Activated gamma-delta T cell treated with Interleukin-2 at 50 U/mL for 16 hours (primary cell): ENCODE measurements around the gene BTN1A1.
"Not testable (repeated sequence)": the region's sequence is repeated elsewhere in the genome, so short reads cannot be mapped to it uniquely, and the experiment has no call there.

Source experiments
- DNase-seq: peaks from one replicate; pipeline ENCODE4 v3.0.0-alpha.2; 2020

The BTN1A1 gene

DNA sequence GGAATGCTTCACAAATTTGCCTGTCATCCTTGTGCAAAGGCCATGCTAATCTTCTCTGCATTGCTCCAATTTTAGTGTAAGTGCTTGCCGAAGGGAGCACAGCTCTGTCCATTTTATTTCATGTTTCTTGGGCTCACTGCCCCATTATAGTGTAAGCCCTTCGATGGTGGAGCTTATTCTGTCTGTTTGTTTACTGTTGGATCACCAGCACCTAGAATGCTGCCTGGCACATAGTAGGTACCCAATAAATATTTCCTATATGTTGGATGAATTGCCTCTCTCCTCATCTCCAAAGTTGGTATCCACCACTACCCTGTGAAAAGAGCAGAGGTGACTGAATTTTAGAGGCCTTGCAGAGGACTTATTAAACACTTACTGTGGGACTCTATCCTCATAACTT, 19.3 kb downstream of the BTN1A1 start:
- DNase-seq = no peak

DNA sequence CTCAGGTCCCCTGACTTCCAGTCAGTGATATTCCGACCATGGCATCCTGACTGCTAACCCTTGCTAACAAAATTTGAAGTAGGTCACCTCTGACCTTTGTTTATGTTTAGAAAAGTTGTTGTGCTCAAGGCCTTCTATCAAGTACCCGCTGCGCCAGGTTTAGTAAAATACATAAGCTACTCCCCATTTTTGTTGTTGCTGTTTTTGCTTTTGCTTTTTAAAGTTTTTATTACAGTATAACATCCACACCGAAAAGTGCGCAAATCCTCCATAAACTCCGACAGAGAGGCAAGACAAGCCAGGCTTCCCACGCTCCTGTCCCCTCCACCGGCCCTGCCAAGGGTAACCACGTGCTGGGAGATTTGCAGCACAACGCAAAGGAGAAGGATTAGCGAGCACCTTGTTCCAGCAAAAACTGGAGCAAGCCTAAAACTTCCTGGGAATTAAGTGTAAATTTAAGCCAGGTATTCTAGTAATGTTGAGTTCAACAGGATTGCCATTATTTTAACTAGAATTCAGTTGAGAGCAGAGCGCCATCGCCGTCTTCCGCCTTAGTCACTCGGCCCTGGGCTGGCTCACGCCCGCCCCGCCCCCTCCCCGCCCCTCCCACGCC, 20.2 kb downstream of the BTN1A1 start:
- no peak for DNase-seq

DNA sequence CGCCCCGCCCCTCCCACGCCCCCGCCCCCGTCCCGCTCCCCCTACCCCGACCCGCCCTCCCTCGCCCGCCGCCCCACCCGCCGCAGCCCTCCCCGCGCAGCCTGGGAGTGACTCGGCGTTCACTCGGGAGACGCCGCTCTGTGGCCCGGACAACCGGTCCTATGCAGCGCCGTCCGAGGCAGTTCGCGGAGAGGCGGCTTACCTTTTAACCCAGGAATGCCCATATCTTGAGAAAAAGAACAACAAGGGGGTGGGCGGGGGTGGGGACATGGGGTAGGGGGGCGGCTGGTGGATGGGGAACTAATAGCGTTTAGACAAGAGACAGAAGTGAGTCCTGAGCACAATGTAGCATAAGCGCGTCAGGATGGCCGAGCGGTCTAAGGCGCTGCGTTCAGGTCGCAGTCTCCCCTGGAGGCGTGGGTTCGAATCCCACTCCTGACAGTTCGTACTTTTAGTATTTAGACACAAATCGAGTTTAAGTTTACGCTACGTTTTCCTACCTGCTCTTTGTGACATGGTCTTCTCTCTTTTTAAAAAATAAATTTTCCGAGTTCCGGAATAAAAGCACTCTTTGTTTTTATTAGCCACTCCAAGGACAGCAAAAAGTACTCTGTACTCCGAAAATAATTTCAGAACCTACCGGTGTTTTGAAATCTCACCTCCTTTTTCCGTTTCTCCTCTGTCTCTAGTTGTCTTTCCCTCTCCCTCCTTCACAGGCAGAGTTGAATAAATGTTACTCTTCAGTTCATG, 20.9 kb downstream of the BTN1A1 start:
- peak; percentile 84 for DNase-seq

DNA sequence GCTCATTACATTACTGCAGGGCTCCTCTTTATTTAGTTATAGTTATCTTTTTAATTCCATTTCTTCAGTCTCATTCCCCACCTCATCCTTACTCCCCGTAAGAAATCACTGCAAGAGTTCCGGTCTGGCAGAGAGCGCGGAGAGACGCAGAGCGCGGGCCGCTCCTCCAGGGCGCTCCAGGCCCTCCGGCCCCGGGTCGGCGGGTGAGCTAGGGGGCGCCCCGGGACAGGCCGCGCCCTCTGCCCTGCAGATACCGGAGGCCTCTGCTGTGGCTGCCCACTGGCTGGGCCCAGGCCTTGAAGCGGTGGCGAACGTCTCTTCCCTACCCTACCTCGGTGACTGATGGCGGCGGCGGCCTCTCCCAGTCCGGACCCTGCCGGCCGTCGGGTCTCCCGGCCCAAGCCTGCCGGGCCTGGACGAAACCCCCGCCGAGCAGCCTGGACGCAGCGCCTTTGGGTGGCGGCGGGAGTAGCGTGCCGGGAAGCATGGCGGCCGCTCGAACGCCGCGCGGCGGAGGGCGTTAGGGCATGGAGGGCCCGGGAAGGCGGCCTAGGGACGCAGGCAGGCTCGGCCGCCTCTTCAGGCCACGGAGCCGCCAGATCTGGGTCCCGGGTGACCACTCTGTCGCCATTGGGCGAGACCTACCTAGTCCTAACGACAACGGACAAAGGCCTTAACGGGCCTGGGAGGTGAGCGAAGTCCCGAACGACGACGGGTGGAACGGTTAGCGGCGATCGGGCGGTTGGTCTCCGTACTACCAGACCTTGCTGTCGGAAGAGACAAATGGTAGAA, 21.7 kb downstream of the BTN1A1 start:
- DNase-seq = peak; percentile 72

DNA sequence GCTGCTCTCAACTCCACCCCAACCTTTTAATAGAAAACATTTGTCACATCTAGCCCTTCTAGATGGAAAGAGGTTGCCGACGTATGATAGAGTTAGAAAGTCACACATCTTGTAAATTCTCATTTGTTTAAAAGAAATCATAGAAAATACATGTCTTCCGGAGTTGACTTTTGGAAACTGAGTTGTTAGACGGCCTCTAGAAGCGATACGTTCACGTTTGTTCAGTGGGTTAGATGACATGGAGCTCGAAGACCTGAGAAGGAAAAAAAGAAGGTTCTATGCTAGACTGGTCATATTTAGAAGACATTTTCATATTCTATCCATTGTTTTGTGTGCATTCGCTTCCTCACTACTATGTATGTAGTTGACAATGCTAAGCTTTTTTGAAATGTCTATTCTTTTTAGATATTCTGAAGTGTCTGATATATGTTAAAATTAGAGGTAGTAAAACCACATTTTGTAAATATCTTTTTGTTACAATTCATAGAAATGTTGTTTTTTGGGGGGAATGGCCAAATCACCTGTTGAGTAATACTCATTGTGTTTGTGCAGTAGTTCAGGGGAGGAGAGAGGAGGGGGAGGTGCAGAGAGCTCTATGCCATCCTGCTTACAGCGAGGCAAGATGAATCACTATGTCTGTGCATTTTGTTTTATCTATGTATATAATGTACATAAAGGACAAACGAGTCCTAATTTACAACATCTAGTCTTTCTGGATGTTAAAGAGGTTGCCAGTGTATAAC, 22.6 kb downstream of the BTN1A1 start:
- DNase-seq = peak; percentile 40

DNA sequence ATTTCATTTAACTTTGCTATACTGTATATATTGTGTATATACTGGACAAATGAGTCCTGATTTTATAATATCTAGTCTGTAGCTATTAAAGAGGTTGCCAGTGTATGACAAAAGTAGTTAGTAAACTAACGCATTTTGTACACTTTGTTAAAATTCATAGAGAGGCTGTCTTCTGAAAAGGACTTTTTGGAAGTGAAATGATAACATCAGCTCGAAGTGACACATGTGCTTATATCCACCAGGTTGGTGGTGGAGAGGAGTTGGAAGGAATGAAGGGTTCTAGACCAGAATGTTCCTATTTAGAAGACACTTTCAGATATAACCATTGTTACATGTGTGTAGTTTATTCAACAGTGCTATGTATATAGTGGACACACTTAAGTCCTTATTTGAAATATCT, 24.2 kb downstream of the BTN1A1 start:
- DNase-seq = not testable (repeated sequence)

DNA sequence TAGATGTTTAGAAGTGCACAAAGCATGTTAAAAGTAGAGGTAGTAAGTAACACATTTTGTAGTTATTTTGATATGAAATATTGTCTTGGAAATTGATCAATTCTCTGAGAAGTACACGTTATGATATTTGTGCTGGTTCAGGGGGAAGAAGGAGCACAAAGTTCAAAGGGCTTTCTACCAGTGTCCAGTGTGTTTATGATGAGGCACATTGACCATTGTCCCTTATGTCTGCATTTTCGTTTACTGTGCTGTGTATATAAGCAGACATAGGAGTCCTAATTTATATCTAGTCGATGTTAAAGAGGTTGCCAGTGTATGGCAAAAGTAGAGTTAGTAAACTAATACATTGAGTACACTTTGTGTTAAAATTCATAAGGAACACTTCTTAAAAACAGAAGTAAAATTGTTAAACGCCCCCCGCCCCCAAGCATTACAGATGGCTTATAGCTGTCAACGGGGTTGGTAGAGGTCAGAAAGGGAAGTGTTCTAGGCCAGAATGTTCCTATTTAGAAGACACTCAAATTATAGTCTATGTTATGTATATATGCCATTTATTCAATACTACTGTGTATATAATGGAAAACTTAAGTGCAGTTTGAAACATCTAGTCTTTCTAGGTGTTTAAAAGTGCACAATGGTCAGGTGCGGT, 24.7 kb downstream of the BTN1A1 start:
- no peak for DNase-seq

DNA sequence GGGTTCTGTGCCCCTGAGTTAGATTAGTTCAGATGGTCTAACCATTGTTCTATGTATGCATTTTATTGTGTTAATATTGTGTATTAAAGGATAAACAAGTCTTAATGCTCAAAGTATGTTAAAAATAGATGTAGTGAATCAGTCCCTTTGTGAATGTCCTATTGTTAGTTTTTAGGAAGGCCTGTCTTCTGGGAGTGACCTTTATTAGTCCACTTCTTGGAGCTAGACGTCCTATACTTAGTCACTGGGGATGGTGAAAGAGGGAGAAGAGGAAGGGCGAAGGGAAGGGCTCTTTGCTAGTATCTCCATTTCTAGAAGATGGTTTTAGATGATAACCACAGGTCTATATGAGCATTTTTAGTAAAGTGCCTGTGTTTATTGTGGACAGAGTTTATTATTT, 25.7 kb downstream of the BTN1A1 start:
- no peak for DNase-seq

DNA sequence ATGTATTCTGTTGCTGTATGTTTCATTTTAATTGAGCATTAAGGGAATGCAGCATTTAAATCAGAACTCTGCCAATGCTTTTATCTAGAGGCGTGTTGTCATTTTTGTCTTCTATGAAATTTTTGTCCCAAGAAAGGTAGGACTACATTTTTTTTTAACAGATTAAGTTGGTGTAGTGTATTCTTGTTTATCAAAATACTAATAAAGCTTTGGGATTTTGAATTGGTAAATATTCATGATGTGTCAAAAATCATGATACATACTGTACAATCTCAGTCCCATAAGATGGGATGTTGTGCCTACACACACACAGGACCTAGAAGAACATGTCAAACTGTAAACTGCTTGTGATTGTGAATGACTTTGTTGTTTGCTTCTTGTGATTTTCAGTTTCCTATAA, 26.8 kb downstream of the BTN1A1 start:
- no peak for DNase-seq

DNA sequence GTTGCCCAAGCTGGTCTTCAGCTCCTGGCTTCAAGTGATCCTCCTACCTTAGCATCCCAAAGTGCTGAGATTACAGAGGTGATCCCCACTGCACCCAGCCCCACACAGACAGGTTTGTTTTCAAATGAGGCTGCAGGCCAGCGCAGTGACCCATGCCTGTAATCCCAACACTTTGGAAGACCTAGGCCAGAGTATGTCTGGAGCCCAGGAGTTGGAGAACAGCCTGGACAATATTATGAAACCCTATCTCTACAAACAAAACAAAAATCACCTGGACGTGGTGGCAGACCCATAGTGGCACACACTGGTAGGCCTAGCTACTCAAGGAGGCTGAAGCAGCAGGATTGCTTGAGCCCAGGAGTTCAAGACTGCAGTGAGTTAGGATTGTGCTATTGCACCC, 30.1 kb downstream of the BTN1A1 start:
- no peak for DNase-seq

DNA sequence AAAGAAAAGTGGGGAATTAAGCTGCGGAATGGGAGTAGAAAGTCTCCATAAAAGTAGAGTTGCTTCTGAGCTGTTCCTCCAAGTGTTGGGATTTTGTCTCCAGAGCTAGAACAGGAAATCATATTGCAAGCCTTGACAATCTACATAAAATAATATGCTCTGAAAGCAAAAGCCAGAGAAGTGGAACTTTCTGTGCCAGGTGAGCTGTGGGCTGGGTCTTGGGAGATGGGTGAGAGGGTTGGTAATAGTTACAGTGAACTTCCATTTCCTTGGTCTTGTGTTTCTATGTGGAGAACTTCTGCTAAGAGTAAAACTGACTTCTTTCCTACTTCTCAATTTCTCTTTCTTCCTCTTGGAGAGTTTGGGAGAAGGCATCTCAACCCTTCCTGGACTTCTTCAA, 31.8 kb downstream of the BTN1A1 start:
- DNase-seq = no peak

DNA sequence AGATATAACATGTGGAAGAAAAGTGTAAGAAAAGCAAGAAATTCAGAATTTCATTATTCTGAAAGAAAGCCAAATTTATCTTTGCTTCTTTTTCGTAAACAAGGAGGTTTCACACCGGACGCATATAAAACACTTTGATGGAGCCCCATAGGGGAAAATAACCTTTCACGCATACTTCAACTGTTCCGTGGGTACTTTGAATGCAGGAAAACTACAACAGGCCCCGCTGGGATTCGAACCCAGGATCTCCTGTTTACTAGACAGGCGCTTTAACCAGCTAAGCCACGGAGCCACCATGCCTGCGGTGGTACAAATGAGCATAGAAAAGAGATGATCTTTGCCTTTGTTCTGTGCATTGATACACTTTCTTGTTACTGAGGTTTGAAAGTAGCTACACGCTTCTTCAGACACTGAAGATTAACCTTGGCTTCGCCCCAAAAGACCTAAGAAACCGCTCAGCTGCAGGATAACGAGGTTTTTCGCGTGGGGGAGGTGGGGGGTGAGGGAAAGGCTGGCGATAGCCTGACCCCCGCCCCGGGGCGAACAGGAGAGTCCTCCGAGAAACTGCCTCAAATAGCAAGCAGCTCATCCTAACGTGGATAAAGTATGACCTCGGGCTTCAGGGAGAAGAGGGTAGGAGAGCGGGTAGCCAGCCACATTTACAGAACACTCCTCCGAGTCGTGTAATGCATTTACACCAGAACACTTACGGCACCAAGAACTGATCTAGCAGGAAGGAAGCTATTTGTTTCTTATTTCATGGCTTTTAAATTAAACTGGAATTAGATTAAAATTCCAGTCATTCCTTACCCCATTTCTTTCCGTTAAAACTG, 32.8 kb downstream of the BTN1A1 start:
- DNase-seq = peak; percentile 90

DNA sequence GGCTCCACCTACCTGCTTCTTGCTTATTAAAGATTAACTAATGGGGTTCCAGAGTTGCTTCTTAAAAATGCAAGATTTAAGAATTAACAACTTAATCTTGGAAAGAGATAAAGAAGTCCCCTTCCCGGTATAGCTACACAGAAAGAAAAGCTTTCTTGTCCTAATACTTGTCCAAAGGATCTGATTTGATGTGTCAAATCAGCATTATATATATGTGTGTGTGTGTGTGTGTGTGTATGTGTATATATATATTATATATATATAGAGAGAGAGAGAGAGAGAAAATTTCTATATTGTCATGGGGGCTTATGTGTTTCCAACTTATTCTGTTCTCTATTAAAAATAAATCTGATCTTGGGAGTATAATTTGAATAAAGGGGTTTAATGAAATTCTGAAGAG, 33.4 kb downstream of the BTN1A1 start:
- no peak for DNase-seq

DNA sequence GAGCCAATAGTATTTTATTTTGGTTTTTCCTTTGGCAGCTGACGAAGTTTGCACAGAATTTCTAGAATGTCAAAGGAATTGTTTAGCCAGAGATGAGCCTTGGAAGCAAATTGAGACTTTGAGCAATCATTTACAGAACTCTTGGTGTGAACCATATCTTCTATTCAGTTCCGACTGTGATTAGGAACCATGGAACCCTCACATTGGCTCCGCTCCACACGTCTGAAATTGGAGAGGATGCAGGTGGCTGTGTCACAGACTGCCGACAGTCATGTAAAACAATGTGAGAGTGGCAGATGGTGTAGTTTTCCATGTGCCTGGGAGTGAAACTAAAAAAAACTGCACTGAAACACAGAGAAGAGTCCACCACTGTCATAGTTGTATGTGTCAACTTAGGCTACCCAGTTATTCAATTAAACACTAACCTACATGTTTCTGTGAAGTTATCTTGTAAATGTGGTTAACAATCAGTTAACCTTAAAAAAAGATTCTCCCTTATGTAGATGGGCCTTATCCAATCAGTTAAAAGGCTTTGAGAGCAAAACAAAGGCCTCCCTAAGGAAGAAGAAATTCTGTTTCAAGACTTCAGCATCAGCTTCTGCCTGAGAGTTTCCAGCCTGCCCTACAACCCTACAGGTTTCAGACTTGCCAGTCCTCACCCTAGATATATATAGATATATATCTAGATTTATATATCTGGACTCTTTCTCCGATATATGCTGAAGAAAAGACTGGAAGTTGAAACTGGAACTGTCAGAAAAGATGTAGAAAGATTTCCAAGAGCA, 34.8 kb downstream of the BTN1A1 start:
- DNase-seq = no peak

DNA sequence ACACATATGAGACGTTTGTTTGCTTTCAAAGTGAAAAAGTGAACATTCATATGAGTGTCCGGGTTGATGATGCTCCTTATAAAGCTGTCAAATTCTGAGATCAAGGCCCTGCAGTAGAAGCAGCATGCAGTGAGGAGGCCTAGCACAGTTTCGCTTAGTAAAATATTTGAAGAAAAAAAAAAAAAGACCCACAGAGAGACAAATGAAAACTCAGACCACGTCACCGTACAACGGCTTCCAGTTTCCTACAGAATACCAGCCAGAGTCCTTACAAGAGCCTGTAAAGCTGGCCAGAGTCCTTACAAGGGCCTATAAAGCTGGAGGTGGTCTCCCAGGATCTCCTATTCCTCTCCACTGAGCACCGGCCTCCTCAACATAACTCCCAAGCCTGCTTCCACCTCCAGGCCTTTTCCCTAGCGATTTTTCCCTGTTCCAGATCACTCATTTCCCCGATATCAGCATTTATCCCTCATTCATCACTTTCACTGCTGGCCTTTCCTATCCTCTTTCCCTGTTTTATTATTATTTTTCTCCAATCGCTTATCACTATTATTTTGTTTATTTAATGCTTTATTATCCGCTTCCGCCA, 36.6 kb downstream of the BTN1A1 start:
- peak; percentile 9 for DNase-seq

DNA sequence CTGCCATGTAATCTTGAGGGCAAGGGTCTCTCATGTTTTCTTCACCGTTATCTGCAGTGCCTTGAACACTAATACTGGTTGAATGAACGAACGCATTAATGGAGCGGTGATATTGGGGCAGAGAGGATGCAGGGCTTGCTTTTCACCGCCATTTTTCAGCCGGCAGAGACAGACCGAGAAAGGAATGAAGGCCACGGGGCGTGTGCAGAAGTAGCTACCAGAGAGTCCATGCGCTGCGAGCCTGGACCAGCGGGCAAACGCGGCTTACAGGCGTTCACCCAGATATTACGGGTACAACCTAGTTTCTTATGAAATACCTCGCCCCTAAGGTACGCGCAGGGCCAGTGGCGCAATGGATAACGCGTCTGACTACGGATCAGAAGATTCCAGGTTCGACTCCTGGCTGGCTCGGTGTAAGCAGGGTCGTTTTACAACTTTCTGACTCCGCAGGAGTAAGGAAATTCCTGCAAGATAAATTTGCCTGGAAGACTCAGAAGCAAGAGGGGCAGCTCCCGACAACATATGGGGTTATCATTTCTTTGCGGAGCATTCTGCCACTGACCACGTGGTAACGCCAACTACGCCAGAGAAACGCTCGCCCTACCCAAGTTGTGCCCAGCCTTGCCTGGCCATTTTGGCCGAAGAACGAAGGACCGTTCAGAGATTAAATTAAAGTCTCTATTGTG, 37.2 kb downstream of the BTN1A1 start:
- peak; percentile 86 for DNase-seq

DNA sequence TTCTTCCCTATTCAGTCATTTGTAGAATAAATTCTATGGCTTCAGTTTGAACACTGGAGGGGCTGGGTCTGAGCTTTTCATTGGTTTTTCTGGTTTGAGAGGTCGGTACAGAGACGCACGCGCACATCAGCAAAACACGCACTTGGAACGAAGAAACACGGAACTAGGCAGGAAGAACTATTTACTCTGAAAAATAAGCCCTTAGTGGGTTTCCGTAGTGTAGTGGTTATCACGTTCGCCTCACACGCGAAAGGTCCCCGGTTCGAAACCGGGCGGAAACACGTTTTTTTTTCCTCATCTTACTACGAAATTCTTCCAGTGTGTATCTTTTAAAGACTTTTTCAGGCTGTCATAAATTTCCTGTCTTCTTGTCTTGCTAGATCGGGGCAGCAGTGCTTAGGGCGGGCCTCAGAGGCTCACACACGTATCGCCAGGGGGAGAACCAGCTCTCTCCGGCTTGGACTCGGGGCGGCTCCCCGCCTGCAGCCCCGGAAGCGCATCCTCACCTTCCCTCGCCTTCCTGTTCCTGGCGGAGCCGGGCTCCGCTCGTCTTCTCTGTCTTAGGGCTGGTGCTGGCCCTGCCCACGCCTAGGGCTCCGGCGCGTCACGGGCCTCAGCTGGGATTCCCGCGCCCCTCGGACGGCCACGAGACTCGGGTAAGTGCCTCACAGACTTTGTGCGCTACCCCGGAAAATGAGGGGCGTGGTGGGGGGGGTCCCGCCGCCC, 37.9 kb downstream of the BTN1A1 start, which contains the start of gene HMGN4:
HMGN4 (plus strand) TSS at position 521 of the 726 bp plus-strand sequence. CDS start 6,841 bp downstream, outside the sequence.
- peak; percentile 77 for DNase-seq

DNA sequence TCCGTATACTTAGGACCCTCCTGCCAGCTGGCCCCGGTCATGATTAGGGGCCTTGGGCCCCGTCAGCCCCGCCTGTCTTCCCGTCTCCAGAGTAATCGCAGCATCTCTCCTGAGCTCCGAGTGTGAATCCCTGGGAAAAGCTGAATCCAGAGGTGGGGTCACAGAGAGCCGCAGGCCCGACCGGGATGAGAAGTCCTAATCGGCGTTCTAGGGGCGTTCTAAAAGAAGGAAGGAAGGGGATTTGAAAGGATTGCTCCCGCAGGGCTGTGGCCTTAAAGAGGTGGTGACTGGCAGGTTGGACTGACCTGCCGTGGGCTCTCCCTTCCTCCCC, 38.4 kb downstream of the BTN1A1 start:
- no peak for DNase-seq

DNA sequence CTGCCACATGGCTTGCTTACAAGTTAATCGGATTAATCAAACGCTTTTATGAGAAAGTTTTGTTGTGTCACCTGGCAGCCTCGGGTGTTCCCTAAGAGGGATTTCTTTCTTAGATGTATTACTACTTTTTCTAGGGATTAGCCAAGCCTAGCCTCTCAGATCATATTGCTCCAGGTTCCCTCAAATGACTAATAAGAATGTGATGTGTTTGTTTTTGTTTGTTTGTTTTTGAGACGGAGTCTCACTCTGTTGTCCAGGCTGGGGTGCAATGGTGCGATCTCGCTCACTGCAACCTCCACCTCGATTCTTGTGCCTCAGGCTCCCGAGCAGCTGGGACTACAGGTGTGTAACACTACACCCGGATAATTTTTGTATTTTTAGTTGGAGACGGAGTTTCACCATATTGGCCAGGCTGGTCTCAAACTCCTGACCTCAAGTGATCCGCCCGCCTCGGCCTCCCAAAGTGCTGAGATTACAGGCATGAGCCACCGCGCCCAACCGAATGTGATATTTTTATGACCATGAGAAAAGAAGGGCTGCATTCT, 39.0 kb downstream of the BTN1A1 start:
- no peak for DNase-seq
